ENCODE results near the gene IL18.

IL18 gene

GRCh38 chr11:112115386-112115785, 48.5 kb downstream of the IL18 start:
- H3K27me3 ChIP-seq: no peaks in the 10 kb centered on the region
- H3K4me1 ChIP-seq: no peaks in the 10 kb centered on the region
- H3K4me3 ChIP-seq (ENCODE audit: low read depth, low read length): no peak overlapping the region
- no peak for DNase-seq
- TF ChIP-seq CTCF (IDR thresholded peaks at IDR 0.05; ENCODE audit: low read depth, low read length): no peak
- H3K36me3 ChIP-seq: no peaks in the 10 kb centered on the region
- H3K9me3 ChIP-seq: no peaks in the 10 kb centered on the region

- no peak for TF ChIP-seq CTCF (IDR thresholded peaks at IDR 0.05; ENCODE audit: low read depth, low read length)
- Histone ChIP-seq H3K9me3 (no peaks in the 10 kb centered on the region), H3K27me3 (no peaks in the 10 kb centered on the region), H3K36me3 (no peaks in the 10 kb centered on the region), H3K4me1 (no peaks in the 10 kb centered on the region), H3K4me3 (ENCODE audit: low read depth, low read length) (no peak overlapping the region)
- DNase-seq: no peak
Measured at GRCh38 chr11:112114460-112114859, 49.4 kb downstream of the IL18 start.

GRCh38 chr11:112113539-112114457, 50.1 kb downstream of the IL18 start:
- DNase-seq: no peak
- H3K4me3 ChIP-seq (ENCODE audit: low read depth, low read length): no peak overlapping the region
- H3K27me3 ChIP-seq: no peaks in the 10 kb centered on the region
- H3K36me3 ChIP-seq: no peaks in the 10 kb centered on the region
- no peaks in the 10 kb centered on the region for H3K4me1 ChIP-seq
- peak; percentile 84 for TF ChIP-seq CTCF (IDR thresholded peaks at IDR 0.05; ENCODE audit: low read depth, low read length)
- no peaks in the 10 kb centered on the region for H3K9me3 ChIP-seq

GRCh38 chr11:112106070-112106469, 57.8 kb downstream of the IL18 start:
- Histone ChIP-seq H3K9me3 (no peaks in the 10 kb centered on the region), H3K27me3 (no peaks in the 10 kb centered on the region), H3K4me1 (no peaks in the 10 kb centered on the region), H3K4me3 (ENCODE audit: low read depth, low read length) (no peak overlapping the region), H3K36me3 (no peaks in the 10 kb centered on the region)
- no peak for DNase-seq
- TF ChIP-seq CTCF (IDR thresholded peaks at IDR 0.05; ENCODE audit: low read depth, low read length): no peak

- H3K4me1 ChIP-seq: no peaks in the 10 kb centered on the region
Measured at GRCh38 chr11:112103446-112103845, 60.4 kb downstream of the IL18 start.

More at GRCh38 chr11:112103446-112103845, 60.4 kb downstream of the IL18 start:
- Histone ChIP-seq H3K27me3 (no peaks in the 10 kb centered on the region), H3K9me3 (no peaks in the 10 kb centered on the region), H3K36me3 (no peaks in the 10 kb centered on the region; the same call in 1 of the 2 replicates), H3K4me3 (ENCODE audit: low read depth, low read length) (no peak overlapping the region)
- no peak for DNase-seq
- no peak for TF ChIP-seq CTCF (IDR thresholded peaks at IDR 0.05; ENCODE audit: low read depth, low read length)

Data from BE2C (cell line).